GM12865 (cell line): ENCODE measurements around the gene NDUFB6.
A peak's percentile ranks its signal among the peaks of the same experiment; 100 is the strongest.

Source experiments
- DNase-seq: peaks from one replicate; pipeline ENCODE4 v3.0.0; 2010; ENCODE audit warnings: low read depth
- H3K4me3 ChIP-seq: 2 replicates; pipeline ENCODE4 v1.5.1; 2011; ENCODE audit warnings: mild to moderate bottlenecking, low read depth, low read length, control low read depth
- CTCF ChIP-seq: IDR thresholded peaks from 2 replicates; pipeline ENCODE4 v1.5.1; 2011; ENCODE audit warnings: low read length, control low read depth, low read depth, inconsistent platforms; ENCODE audit not compliant: insufficient read depth; ENCODE audit errors: missing control alignments

Gene NDUFB6

GRCh38 chr9:32590898-32591297 is 17.9 kb upstream of the NDUFB6 start:
- no peak overlapping the region for H3K4me3 ChIP-seq
- TF ChIP-seq CTCF: no peak
- DNase-seq: no peak

DNA sequence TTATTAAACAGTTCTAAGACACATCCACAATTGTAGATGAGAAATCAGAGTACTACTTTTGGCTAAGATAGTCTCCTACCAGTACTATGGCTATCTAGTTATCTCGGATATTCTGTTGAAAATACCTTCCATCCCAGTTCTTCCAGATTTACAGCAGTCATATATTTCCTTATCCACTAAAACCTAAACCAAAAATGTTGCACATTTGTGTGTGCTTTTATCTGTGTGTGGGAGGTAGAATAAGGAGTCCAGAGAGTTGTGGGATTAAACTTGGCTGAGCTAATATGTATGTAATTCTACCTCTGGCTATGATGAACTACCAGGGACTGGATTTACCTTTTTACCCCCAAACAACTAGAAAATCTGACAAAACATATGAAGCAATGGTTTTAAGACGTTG is 17.5 kb upstream of the NDUFB6 start:
- no peak for DNase-seq
- TF ChIP-seq CTCF: no peak
- no peak overlapping the region for H3K4me3 ChIP-seq

GRCh38 chr9:32589083-32589723 is 16.2 kb upstream of the NDUFB6 start:
- peak; percentile 48 for DNase-seq
- TF ChIP-seq CTCF: peak; percentile 40
- no peak overlapping the region for H3K4me3 ChIP-seq

DNA sequence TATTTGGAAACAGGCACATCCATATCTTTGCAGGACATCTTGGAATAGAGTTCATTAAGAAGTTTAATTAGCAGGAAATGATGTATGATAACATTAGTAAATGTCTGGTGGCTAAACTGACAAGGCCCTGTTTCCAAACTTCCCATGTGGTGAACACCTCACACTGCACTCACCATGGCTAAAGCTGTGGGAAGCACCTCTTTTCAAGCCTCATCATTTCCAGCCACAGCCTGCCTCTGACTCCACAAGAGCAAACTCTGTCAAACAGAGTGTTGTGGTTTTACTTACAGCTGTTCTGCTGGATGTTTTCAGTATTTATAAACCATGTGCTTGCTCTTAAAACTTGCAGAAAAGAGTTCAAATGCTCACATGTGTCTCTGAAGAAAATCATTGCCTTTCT is 14.9 kb upstream of the NDUFB6 start:
- TF ChIP-seq CTCF: no peak
- DNase-seq: no peak
- no peak overlapping the region for H3K4me3 ChIP-seq

DNA sequence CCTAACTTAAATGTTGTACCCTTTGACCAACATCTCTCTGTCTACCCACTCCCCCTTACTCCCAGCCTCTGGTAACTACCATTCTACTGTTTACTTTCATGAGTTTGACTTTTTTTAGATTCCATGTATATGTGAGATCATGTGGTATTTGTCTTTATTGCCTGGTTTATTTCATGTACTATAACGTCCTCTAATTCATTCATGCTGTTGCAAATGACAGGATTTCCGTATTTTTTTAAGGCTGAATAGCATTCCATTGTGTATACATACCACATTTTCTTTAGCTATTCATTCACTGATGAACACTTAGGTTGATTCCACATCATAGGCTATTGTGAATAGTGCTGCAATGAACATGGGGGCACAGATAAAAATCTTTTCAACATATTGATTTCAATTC is 11.8 kb upstream of the NDUFB6 start:
- TF ChIP-seq CTCF: no peak
- H3K4me3 ChIP-seq: no peak overlapping the region
- DNase-seq: no peak

- peak; percentile 58 for TF ChIP-seq CTCF
- DNase-seq: peak; percentile 70
- no peak overlapping the region for H3K4me3 ChIP-seq
Observed at GRCh38 chr9:32581512-32582143, 8.7 kb upstream of the NDUFB6 start.
